ENCODE data around the gene GPATCH4.

The GPATCH4 gene

DNA sequence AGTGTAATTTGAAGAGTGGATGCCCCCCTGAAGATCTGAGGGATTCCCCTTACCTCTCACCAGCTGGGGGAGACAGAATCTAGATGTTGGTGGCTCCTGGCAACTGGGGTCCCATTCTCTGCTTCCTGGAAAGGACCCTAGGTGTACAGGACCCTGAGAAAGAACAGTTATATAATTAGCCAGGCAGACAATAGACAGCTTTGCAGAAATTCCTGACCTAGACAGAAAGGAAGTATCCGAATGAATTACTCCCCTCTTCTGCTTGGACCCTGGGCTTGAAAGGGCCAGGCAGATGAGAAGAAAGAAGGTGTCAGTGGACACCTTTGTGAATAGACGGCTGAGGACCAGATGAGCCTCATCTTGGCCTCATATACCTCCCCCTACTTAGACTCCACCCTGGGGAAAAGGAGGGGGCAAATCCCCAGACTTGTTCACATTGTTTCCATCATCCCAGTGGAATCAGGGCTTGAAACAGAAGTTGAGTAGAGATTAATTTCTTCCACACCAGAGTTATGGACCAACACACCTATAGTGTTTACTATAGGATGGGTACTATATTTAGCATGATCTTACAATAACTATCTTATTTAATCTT is 27.1 kb downstream of the GPATCH4 start:
- TF ChIP-seq, protein P1, sequence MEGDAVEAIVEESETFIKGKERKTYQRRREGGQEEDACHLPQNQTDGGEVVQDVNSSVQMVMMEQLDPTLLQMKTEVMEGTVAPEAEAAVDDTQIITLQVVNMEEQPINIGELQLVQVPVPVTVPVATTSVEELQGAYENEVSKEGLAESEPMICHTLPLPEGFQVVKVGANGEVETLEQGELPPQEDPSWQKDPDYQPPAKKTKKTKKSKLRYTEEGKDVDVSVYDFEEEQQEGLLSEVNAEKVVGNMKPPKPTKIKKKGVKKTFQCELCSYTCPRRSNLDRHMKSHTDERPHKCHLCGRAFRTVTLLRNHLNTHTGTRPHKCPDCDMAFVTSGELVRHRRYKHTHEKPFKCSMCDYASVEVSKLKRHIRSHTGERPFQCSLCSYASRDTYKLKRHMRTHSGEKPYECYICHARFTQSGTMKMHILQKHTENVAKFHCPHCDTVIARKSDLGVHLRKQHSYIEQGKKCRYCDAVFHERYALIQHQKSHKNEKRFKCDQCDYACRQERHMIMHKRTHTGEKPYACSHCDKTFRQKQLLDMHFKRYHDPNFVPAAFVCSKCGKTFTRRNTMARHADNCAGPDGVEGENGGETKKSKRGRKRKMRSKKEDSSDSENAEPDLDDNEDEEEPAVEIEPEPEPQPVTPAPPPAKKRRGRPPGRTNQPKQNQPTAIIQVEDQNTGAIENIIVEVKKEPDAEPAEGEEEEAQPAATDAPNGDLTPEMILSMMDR (conservative IDR thresholded peaks at IDR 0.05; ENCODE audit: low read depth, low read length), result no peak
- no peak for DNase-seq (ENCODE audit: low read depth)

DNA sequence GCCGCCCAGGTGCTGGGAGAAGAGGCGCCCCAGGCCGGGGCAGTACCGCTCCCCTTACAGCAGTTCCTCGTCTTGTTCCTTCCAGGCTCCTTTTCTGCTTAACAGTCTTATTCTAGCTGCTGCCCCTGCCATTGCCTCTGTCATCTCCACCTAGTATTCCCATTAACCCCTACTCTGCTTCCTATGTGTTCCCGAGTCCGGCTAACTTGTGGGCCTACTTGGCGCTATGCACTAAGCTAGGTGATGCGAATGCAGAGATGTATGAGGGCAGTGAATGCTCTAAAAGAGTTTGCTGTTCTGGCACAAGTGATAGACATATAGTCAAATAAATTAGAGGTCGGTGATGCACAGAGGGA is 28.6 kb downstream of the GPATCH4 start:
- peak overlapping the region; percentile 83 for H3K4me3 ChIP-seq (ENCODE audit: low read length)
- no peak for DNase-seq (ENCODE audit: low read depth)
- TF ChIP-seq, protein P1 (conservative IDR thresholded peaks at IDR 0.05; ENCODE audit: low read depth, low read length), result no peak

More for the DNA sequence above, 27.1 kb downstream of the GPATCH4 start:
- H3K4me3 ChIP-seq (ENCODE audit: low read length), result no peak overlapping the region

DNA sequence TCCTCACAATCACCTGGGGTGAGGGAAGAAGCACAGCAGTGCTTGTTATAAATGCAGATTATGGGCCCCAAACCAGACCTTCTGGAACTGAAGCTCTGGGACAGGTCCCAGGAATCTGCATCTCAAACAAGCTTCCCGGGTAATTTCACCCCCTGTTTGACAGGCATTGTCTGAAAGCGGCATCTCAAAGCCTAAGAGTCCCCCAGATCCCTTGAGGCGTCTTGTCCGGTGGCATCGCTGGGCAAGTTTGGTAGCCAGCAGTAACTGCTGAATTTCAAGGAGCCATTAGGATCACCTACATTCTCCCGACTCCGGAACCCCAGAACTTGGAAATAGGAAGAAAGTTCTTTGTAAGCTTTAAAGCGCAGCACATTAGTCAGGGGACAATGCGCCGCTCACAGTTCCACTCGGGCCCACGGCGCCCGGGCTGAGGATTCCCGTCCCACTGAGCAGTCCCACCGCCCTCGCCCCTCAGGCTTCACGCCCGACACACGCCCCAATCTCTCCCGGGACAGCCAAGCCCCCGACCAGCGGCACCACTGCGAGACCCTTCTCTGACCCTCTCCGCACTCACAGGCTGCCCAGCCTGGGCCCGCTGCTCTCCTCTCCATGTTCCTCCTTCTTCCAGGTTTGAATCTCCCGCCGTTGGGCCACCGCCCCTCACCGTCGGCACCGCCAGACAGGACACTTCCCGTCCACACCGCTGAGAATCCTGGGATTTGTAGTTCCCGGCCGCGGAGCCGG is 29.2 kb downstream of the GPATCH4 start, which contains the start of gene IQGAP3:
TSS of gene IQGAP3 (minus strand) at position 647 of the 744 bp plus-strand sequence. CDS start at position 611, 36 bp downstream.
- peak within 1 kb of the TSS; percentile 83 for H3K4me3 ChIP-seq (ENCODE audit: low read length)
- TF ChIP-seq, protein P1 (conservative IDR thresholded peaks at IDR 0.05; ENCODE audit: low read depth, low read length), result no peak
- DNase-seq (ENCODE audit: low read depth), result no peak

DNA sequence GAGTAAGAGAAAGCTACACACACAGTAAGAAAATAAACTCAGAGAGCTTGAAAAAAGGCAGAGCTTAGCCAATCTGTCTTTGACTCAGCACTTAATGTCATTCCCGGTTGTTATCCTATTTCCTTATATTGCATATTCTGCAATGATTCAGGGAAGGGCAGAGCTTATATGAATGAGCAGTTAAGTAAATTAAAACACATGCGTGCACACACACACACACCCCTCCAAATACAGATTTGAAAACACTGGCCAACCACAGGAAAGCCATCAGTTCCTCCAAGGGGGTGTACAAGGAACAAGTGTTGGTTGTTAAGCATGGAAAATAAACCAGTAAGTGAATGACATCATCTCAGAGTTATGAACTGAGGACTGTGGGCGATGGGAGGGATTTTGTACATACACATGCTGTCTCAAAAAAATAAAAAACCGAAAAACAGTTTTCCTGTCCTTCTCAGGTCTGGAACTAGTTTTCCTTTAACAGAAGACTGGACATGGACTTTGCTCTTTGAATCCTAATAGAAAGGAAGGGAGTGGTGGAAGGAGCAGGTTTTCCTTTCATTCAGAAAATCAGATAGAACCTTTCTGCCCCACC is 29.9 kb downstream of the GPATCH4 start:
- DNase-seq (ENCODE audit: low read depth), result no peak

DNA sequence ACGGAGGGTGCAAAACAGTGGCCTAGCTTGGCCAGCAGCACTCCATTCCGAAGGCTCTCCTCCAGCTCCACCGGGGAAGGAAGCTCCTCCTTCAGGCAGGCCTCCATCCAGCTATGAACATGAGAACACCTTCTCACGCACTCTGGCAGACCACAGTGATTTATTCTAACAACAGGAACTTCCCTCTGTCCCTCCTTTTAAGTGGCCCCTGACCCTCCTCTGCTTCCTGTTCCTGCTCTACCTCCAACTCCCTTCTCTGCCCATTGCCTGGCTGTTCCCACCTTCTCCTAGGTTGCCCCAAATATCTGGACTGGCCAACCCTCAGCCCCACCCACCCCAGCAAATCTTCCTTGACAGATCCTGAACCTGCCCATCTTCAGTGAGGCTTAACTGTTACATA is 34.8 kb downstream of the GPATCH4 start:
- TF ChIP-seq, protein P1 (conservative IDR thresholded peaks at IDR 0.05; ENCODE audit: low read depth, low read length), result no peak
- H3K4me3 ChIP-seq (ENCODE audit: low read length), result no peak overlapping the region
- DNase-seq (ENCODE audit: low read depth), result no peak

More for the DNA sequence above, 29.9 kb downstream of the GPATCH4 start:
- peak overlapping the region; percentile 83 for H3K4me3 ChIP-seq (ENCODE audit: low read length)
- TF ChIP-seq, protein P1 (conservative IDR thresholded peaks at IDR 0.05; ENCODE audit: low read depth, low read length), result no peak

DNA sequence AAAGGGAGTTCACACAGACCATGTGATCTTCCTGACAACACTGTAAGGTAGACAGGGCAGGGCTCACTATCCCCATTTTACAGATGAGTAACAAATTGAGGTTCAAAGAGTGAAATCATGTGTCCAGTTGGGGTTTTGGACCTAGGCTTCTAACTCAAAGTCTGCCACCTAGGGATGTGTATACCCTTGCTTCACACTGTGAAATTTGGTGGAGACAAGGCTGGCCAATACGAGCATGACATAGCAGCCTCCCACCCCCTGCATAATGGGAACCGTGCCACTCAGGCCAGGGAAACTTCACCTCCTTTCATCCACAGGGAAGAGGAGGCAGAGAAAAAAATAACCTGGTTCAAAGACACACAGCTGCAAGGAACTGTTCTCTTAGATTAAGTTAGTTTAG is 35.8 kb downstream of the GPATCH4 start:
- TF ChIP-seq, protein P1 (conservative IDR thresholded peaks at IDR 0.05; ENCODE audit: low read depth, low read length), result no peak
- DNase-seq (ENCODE audit: low read depth), result no peak
- no peak overlapping the region for H3K4me3 ChIP-seq (ENCODE audit: low read length)

Data from retinal pigment epithelial cell (primary cell).